Measurements from ENCODE around the gene ZDHHC13. TPM values are rescaled to one million over a fixed set of nuclear protein-coding genes. Genes with fewer than 3 reads are reported as not detected.

The ZDHHC13 gene
- total RNA-seq, 3 donors from 2014 or later: 6.9 to 30.0 (median 22.0) TPM

GRCh38 chr11:19156892-19157291 is 39.9 kb downstream of the ZDHHC13 start:
- Histone ChIP-seq H3K9me3 (no peaks in the 10 kb centered on the region), H3K36me3 (no peaks in the 10 kb centered on the region), H3K4me3 (no peak overlapping the region), H3K27ac (no peak overlapping the region), H3K4me1 (no peaks in the 10 kb centered on the region), H3K27me3 (no peaks in the 10 kb centered on the region)
- DNase-seq (ENCODE audit: low spot score in 2 of 2): no peak
- intact Hi-C loops (cut with DNase I; ENCODE audit: low total_unique reads): no loop called here
- TF ChIP-seq POLR2AphosphoS5 (IDR thresholded peaks at IDR 0.05) (no peak), POLR2A (IDR thresholded peaks at IDR 0.05) (no peak), CTCF (IDR thresholded peaks at IDR 0.05) (no peak)

- Histone ChIP-seq H3K4me1 (no peaks in the 10 kb centered on the region), H3K9me3 (no peaks in the 10 kb centered on the region), H3K27ac (no peak overlapping the region), H3K27me3 (no peaks in the 10 kb centered on the region), H3K4me3 (no peak overlapping the region), H3K36me3 (no peaks in the 10 kb centered on the region)
- TF ChIP-seq POLR2A (IDR thresholded peaks at IDR 0.05): no peak
- no peak for TF ChIP-seq POLR2AphosphoS5 (IDR thresholded peaks at IDR 0.05)
- no peak for TF ChIP-seq CTCF (IDR thresholded peaks at IDR 0.05)
- intact Hi-C loops (cut with DNase I; ENCODE audit: low total_unique reads): no loop called here
- no peak for DNase-seq (ENCODE audit: low spot score in 2 of 2)
Measured at GRCh38 chr11:19160847-19161246, 43.9 kb downstream of the ZDHHC13 start.

GRCh38 chr11:19161651-19162050 is 44.7 kb downstream of the ZDHHC13 start:
- Histone ChIP-seq H3K27ac (no peak overlapping the region), H3K4me3 (no peak overlapping the region), H3K9me3 (no peaks in the 10 kb centered on the region), H3K4me1 (no peaks in the 10 kb centered on the region), H3K36me3 (no peaks in the 10 kb centered on the region), H3K27me3 (no peaks in the 10 kb centered on the region)
- no peak for TF ChIP-seq POLR2A (IDR thresholded peaks at IDR 0.05)
- TF ChIP-seq POLR2AphosphoS5 (IDR thresholded peaks at IDR 0.05): no peak
- TF ChIP-seq CTCF (IDR thresholded peaks at IDR 0.05): no peak
- intact Hi-C loops (cut with DNase I; ENCODE audit: low total_unique reads): no loop called here
- no peak for DNase-seq (ENCODE audit: low spot score in 2 of 2)

- Histone ChIP-seq H3K27me3 (no peaks in the 10 kb centered on the region), H3K4me3 (no peak overlapping the region), H3K9me3 (no peaks in the 10 kb centered on the region), H3K4me1 (no peaks in the 10 kb centered on the region), H3K27ac (no peak overlapping the region), H3K36me3 (no peaks in the 10 kb centered on the region)
- TF ChIP-seq POLR2A (IDR thresholded peaks at IDR 0.05) (no peak), POLR2AphosphoS5 (IDR thresholded peaks at IDR 0.05) (no peak), CTCF (IDR thresholded peaks at IDR 0.05) (no peak)
- intact Hi-C loops (cut with DNase I; ENCODE audit: low total_unique reads): no loop called here
- DNase-seq (ENCODE audit: low spot score in 2 of 2): no peak
Measured at GRCh38 chr11:19162951-19163505, 46.1 kb downstream of the ZDHHC13 start.

GRCh38 chr11:19163617-19164016 is 46.6 kb downstream of the ZDHHC13 start:
- H3K4me1 ChIP-seq: no peaks in the 10 kb centered on the region
- no peaks in the 10 kb centered on the region for H3K9me3 ChIP-seq
- DNase-seq (ENCODE audit: low spot score in 2 of 2): no peak
- H3K36me3 ChIP-seq: no peaks in the 10 kb centered on the region
- intact Hi-C loops (cut with DNase I; ENCODE audit: low total_unique reads): no loop called here
- no peaks in the 10 kb centered on the region for H3K27me3 ChIP-seq
- H3K4me3 ChIP-seq: no peak overlapping the region
- no peak overlapping the region for H3K27ac ChIP-seq
- TF ChIP-seq POLR2AphosphoS5 (IDR thresholded peaks at IDR 0.05): no peak
- TF ChIP-seq CTCF (IDR thresholded peaks at IDR 0.05): no peak
- no peak for TF ChIP-seq POLR2A (IDR thresholded peaks at IDR 0.05)
